ACC112 (cell line): ENCODE measurements around the gene COG6.

Source experiments
- H2AFZ ChIP-seq: fragments of 200-600 bp; sonication (generic); one replicate; pipeline ENCODE4 v1.6.0; 2017; ENCODE audit warnings: antibody characterized with exemption, low read length; ENCODE audit not compliant: unreplicated experiment
- H3K27ac ChIP-seq: fragments of 200-600 bp; sonication (generic); 2 replicates; pipeline ENCODE4 v1.5.1; 2014; ENCODE audit warnings: low read depth, mild to moderate bottlenecking, antibody characterized with exemption, low read length, moderate library complexity
- H3K27me3 ChIP-seq: fragments of 200-600 bp; sonication (generic); 2 replicates; pipeline ENCODE4 v1.6.1; 2014; ENCODE audit warnings: mild to moderate bottlenecking, antibody characterized with exemption, low read length, moderate library complexity, mixed read lengths; ENCODE audit not compliant: insufficient read depth
- H3K36me3 ChIP-seq: fragments of 200-600 bp; sonication (generic); 2 replicates; pipeline ENCODE4 v1.6.1; 2016; ENCODE audit warnings: mild to moderate bottlenecking, antibody characterized with exemption, low read length, moderate library complexity, mixed read lengths; ENCODE audit not compliant: insufficient read depth
- H3K4me1 ChIP-seq: fragments of 200-600 bp; sonication (generic); one replicate; pipeline ENCODE4 v1.6.1; 2016; ENCODE audit warnings: low read length, mixed read lengths; ENCODE audit not compliant: insufficient read depth, unreplicated experiment, control insufficient read depth
- H3K4me3 ChIP-seq: fragments of 200-600 bp; sonication (generic); 2 replicates; pipeline ENCODE4 v1.5.1; 2014; ENCODE audit warnings: mild to moderate bottlenecking, low read depth, low read length
- H3K79me2 ChIP-seq: fragments of 200-600 bp; sonication (generic); one replicate; pipeline ENCODE4 v1.6.0; 2016; ENCODE audit warnings: low read length; ENCODE audit not compliant: control insufficient read depth, unreplicated experiment, insufficient read depth

The COG6 gene

DNA sequence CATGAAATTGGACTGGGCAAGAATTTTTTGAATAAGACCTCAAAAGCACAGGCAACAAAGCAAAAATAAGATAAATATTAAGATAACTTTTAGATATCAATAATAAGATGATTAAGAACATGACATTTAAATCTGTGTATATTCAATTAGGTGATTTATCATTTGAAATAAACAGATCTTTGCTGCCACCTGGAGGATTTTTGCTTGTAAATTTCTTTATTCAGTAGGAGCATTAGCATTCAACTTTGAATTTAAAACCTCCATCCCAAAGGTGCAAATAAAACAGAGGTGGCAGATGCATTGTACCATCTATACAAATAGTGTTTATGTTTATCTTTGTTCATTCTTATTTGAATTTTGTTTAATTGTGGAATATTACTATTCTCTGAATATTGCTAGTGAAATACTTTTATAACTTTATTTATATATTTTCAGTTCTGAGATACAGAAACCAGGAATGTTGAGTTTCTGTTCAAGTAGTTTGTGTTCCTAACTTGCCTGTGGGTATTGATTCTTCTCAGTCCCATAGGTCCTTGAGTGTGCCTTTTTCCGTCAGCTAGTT lies 20.9 kb downstream of the COG6 start:
- Histone ChIP-seq H3K27me3 (no peaks in the 10 kb centered on the region), H3K36me3 (no peaks in the 10 kb centered on the region), H3K27ac (peak overlapping the region; percentile 23; the same call in 1 of the 2 replicates), H3K79me2 (no peaks in the 10 kb centered on the region), H2AFZ (no peak overlapping the region), H3K4me3 (peak overlapping the region; percentile 45), H3K4me1 (no peaks in the 10 kb centered on the region)

- Histone ChIP-seq H3K79me2 (no peaks in the 10 kb centered on the region), H3K36me3 (no peaks in the 10 kb centered on the region), H2AFZ (no peak overlapping the region), H3K27me3 (no peaks in the 10 kb centered on the region), H3K4me1 (no peaks in the 10 kb centered on the region), H3K4me3 (no peak overlapping the region), H3K27ac (no peak overlapping the region)
These were observed 26.8 kb downstream of the COG6 start for GRCh38 chr13:39682310-39682709.

DNA sequence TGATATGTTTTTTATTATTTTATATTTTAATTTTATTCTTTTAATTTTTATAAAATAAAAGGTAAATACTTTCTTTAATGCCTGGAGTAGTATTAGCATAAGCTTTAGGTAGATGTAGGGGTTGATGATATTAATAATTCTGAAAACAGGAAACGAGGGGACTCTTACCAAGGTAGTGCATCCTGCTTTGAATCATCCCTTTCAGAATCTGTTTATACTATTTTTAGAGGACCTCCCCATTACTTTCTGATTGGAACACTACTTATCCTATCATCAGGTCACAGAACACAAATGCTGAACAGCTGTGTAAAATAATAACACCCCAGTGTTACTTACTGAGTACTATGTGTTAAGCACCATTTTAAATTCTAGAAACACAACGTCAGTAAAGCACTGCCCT lies 27.3 kb downstream of the COG6 start:
- no peaks in the 10 kb centered on the region for H3K36me3 ChIP-seq
- H3K27ac ChIP-seq = no peak overlapping the region
- no peak overlapping the region for H2AFZ ChIP-seq
- no peaks in the 10 kb centered on the region for H3K79me2 ChIP-seq
- H3K27me3 ChIP-seq = no peaks in the 10 kb centered on the region
- no peaks in the 10 kb centered on the region for H3K4me1 ChIP-seq
- no peak overlapping the region for H3K4me3 ChIP-seq

DNA sequence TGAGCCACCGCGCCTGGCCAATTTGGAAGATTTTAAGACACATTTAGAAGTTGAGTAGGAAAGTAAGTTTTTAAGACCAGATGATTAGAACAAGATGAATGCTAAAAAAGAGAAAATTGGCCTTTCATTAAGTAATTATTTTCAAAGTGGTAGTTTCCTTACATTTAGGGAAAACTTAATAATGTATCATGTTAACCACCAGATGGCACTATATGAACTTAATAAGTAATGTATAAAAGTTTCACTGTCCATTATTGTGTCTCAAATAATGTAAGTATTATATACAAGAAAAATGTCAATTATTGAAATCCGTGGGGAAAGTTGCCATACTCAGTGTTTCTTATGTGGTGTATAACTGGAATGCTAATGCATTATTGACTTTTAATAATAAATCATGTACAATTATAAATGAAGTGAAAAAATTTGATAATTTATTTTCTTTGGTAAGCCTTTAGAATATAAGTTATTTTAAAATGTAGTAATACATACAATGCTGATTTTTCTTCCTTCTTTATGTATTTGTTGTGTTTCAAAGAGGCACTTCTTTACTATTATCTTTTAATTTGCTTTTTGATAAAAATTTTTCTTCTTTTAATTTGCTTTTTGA lies 29.2 kb downstream of the COG6 start:
- Histone ChIP-seq H3K79me2 (no peaks in the 10 kb centered on the region), H3K4me3 (no peak overlapping the region), H3K27ac (no peak overlapping the region), H2AFZ (no peak overlapping the region), H3K4me1 (no peaks in the 10 kb centered on the region), H3K27me3 (no peaks in the 10 kb centered on the region), H3K36me3 (no peaks in the 10 kb centered on the region)

- H3K27ac ChIP-seq = no peak overlapping the region
- no peaks in the 10 kb centered on the region for H3K4me1 ChIP-seq
- no peak overlapping the region for H2AFZ ChIP-seq
- H3K4me3 ChIP-seq = no peak overlapping the region
- no peaks in the 10 kb centered on the region for H3K27me3 ChIP-seq
- no peaks in the 10 kb centered on the region for H3K36me3 ChIP-seq
- no peaks in the 10 kb centered on the region for H3K79me2 ChIP-seq
These were observed 30.2 kb downstream of the COG6 start for GRCh38 chr13:39685652-39686051.

DNA sequence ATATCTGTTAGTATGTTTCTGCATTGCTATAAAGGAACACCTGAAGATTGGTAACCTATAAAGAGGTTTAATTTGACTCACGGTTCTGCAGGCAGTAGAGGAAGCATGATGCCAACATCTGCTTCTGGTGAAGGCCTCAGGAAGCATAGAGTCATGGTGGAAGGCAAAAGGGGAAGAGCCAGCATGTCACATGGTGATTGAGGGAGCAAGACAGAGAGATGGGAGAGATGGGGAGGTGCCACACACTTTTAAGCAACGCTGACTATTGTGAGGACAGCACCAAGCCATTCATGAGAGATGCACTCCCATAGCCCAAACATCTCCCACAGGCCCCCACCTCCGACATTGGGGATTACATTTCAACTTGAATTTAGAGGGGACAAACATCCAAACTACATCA lies 32.8 kb downstream of the COG6 start:
- Histone ChIP-seq H3K4me1 (no peaks in the 10 kb centered on the region), H3K27ac (no peak overlapping the region), H3K27me3 (no peaks in the 10 kb centered on the region), H2AFZ (no peak overlapping the region), H3K4me3 (no peak overlapping the region), H3K36me3 (no peaks in the 10 kb centered on the region), H3K79me2 (no peaks in the 10 kb centered on the region)

- Histone ChIP-seq H3K27ac (no peak overlapping the region), H3K4me1 (no peaks in the 10 kb centered on the region), H3K79me2 (no peaks in the 10 kb centered on the region), H3K4me3 (no peak overlapping the region), H3K36me3 (no peaks in the 10 kb centered on the region), H2AFZ (no peak overlapping the region), H3K27me3 (no peaks in the 10 kb centered on the region)
These were observed 33.4 kb downstream of the COG6 start for GRCh38 chr13:39688699-39689405.

- no peak overlapping the region for H3K27ac ChIP-seq
- H2AFZ ChIP-seq = no peak overlapping the region
- no peaks in the 10 kb centered on the region for H3K4me1 ChIP-seq
- no peak overlapping the region for H3K4me3 ChIP-seq
- no peaks in the 10 kb centered on the region for H3K27me3 ChIP-seq
- H3K36me3 ChIP-seq = 0 out of 2 replicates have a peak, but pooled peaks cover 5% of the 10 kb centered on the region
- H3K79me2 ChIP-seq = no peaks in the 10 kb centered on the region
These were observed 37.4 kb downstream of the COG6 start for GRCh38 chr13:39692660-39693438.

- H3K27me3 ChIP-seq = no peaks in the 10 kb centered on the region
- H3K4me1 ChIP-seq = peaks cover 15% of the 10 kb centered on the region
- 0 out of 2 replicates have a peak, but pooled peaks cover 5% of the 10 kb centered on the region for H3K36me3 ChIP-seq
- no peaks in the 10 kb centered on the region for H3K79me2 ChIP-seq
- H2AFZ ChIP-seq = peak overlapping the region; percentile 15
- H3K4me3 ChIP-seq = peak overlapping the region; percentile 19
- H3K27ac ChIP-seq = no peak overlapping the region
These were observed 43.8 kb downstream of the COG6 start for GRCh38 chr13:39699274-39699673.

DNA sequence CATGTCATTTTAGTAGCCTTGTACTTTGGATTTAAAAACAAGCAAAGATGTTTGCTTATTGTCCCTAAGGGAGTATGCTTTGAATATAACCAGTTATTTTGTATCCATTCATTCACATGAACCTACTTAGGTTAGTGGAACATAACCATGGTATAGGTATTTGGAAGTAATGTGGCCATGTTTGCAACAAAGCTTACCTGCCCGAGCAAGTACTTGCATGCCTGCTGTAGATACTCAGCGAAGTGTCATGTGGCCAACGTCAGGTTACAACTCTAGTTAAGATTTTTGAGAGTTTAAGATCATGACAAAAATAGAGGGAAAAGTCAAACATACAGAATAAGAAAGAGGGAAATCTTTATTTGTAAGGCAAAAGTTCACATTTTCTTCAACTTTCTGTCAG lies 57.2 kb downstream of the COG6 start:
- no peak overlapping the region for H3K4me3 ChIP-seq
- H2AFZ ChIP-seq = no peak overlapping the region
- H3K36me3 ChIP-seq = peaks cover 13% of the 10 kb centered on the region
- H3K4me1 ChIP-seq = no peaks in the 10 kb centered on the region
- H3K27ac ChIP-seq = no peak overlapping the region
- no peaks in the 10 kb centered on the region for H3K27me3 ChIP-seq
- no peaks in the 10 kb centered on the region for H3K79me2 ChIP-seq
